Small intestine (tissue), 7 donors: ENCODE measurements around the gene TLX1. TPM values are rescaled to one million over a fixed set of nuclear protein-coding genes. Genes with fewer than 3 reads are reported as not detected.

Experiments
- DNase-seq, 2 donors: peaks; one replicate each; pipeline versions ENCODE4 v3.0.0 to v3.0.0-alpha.2; 2013
- FAIRE-seq: peaks from 2 replicates; lab custom pipeline; 2012; peaks lifted over from hg19 to GRCh38; lab: Jason Lieb, UNC
- H3K27ac ChIP-seq, 3 donors: one replicate each; pipeline ENCODE4 v1.5.1; 2013; ENCODE audit warnings: low read length in 2 of 3, mild to moderate bottlenecking in 2 of 3, control low read depth in 1 of 3, inconsistent platforms in 1 of 3, low read depth in 1 of 3, moderate library complexity in 1 of 3
- H3K27me3 ChIP-seq, 3 donors: one replicate each; pipeline ENCODE4 v1.6.1; 2013; ENCODE audit warnings: low read length in 3 of 3, inconsistent platforms in 1 of 3; ENCODE audit not compliant: control insufficient read depth in 3 of 3, insufficient read depth in 3 of 3
- H3K36me3 ChIP-seq, 3 donors: one replicate each; pipeline ENCODE4 v1.6.1; 2013; ENCODE audit warnings: low read length in 3 of 3, inconsistent platforms in 1 of 3, low read depth in 1 of 3, mild to moderate bottlenecking in 1 of 3, moderate library complexity in 1 of 3; ENCODE audit not compliant: control insufficient read depth in 3 of 3, insufficient read depth in 2 of 3
- H3K4me1 ChIP-seq, 3 donors: one replicate each; pipeline ENCODE4 v1.6.1; 2013; ENCODE audit warnings: low read length in 2 of 3, inconsistent platforms in 1 of 3, low read depth in 1 of 3, mild to moderate bottlenecking in 1 of 3, moderate library complexity in 1 of 3; ENCODE audit not compliant: control insufficient read depth in 3 of 3, insufficient read depth in 2 of 3
- H3K4me3 ChIP-seq, 3 donors: one replicate each; pipeline ENCODE4 v1.5.1; 2013; ENCODE audit warnings: low read length in 3 of 3, control low read depth in 1 of 3, inconsistent platforms in 1 of 3, low read depth in 1 of 3, mild to moderate bottlenecking in 1 of 3, moderate library complexity in 1 of 3
- H3K9me3 ChIP-seq, 2 donors: one replicate each; pipeline ENCODE4 v1.6.1; 2013; ENCODE audit warnings: low read depth in 1 of 2, low read length in 1 of 2; ENCODE audit not compliant: control insufficient read depth in 2 of 2, insufficient read depth in 1 of 2
- WGBS, 3 donors: extraction: QIAGEN DNeasy Blood & Tissue Kit; methylation state at CpG; one replicate each; pipeline ENCODE4 v1.1.7; 2013; 5-methylcytosine and 5-hydroxymethylcytosine counted together
- polyA plus RNA-seq, 4 donors: library from polyadenylated mRNA; stranded (reverse) in 3 of 4; unstranded in 1 of 4; fragments of 200-250 nt in 3 of 4; fragments of 120-200 nt in 1 of 4; gene quantifications; one replicate each; pipeline versions ENCODE4 v1.2.1 to v1.2.3, GENCODE V29; 2013
- donor health status: healthy with polysubstance abuse.
- donor health status: control.
- donor health status: control.
- donor health status: Bipolar disorder and iron deficiency.
- donor health status: healthy.

Gene TLX1
- polyA plus RNA-seq, 4 donors = 0.27 to 2.7 (median 1.2) TPM

DNA sequence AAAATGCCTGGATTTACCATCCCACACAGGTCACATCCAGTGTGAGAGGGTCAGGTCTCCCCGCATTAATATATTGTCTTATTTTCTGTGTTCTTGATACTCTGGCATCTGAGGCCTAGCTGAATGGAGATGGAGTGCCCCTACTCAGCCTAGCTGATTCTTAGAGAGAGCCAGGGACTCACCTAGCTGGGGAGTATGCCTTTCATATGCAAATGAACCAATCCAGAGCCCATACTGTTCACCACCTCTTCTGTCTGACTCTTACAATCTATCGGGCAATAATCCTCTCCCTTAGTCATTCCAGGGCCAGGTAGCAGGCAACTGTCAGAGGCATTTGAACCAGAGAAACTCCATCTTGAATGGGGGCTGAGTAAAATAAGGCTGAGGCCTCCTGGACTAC is 51.8 kb downstream of the TLX1 start:
- H3K27me3 ChIP-seq = peaks cover 0 to 25% (median 16%) of the 10 kb centered on the region in 3 donors
- no peak overlapping the region for H3K27ac ChIP-seq
- no peaks in the 10 kb centered on the region for H3K36me3 ChIP-seq
- no peaks in the 10 kb centered on the region for H3K4me1 ChIP-seq
- no peak overlapping the region for H3K4me3 ChIP-seq
- 76 to 85% (median 77%) methylated on average over 2 of the region's 2 CpGs for WGBS, 3 donors
- H3K9me3 ChIP-seq = peaks cover 0 to 4% of the 10 kb centered on the region in 2 donors
- FAIRE-seq (no peak), DNase-seq (no peak)

DNA sequence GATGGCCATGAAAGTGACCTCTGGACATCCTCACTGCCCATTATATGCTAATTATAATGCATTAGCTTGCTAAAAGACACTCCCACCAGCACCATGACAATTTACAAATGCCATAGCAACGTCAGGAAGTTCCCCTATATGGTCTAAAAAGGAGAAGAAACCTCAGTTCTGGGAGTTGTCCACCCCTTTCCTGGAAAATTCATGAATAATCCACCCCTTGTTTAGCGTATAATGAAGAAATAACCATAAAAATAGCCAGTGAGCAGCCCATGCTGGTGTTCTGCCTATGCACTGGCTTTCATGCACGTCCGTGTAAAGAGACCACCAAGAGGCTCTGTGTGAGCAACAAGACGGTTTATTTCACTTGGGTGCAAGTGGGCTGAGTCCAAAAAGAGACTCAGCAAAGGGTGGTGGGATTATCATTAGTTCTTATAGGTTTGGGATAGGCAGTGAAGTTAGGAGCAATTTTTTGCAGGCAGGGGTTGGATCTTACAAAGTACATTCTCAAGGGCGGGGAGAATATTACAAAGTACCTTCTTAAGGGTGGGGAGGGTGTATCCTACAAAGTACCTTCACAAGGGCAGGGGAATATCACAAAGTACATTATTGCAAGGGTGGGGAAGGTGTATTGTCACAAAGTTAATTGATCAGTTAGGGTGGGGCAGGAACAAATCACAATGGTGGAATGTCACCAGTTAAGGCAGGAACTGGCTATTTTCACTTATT is 52.5 kb downstream of the TLX1 start:
- peaks cover 0 to 4% of the 10 kb centered on the region in 2 donors for H3K9me3 ChIP-seq
- H3K4me3 ChIP-seq = no peak overlapping the region
- H3K36me3 ChIP-seq = no peaks in the 10 kb centered on the region
- FAIRE-seq = no peak
- no peaks in the 10 kb centered on the region for H3K4me1 ChIP-seq
- DNase-seq = no peak
- 71 to 77% (median 76%) methylated on average over 6 of the region's 6 CpGs for WGBS, 3 donors
- H3K27me3 ChIP-seq = peaks cover 0 to 25% (median 15%) of the 10 kb centered on the region in 3 donors
- no peak overlapping the region for H3K27ac ChIP-seq

Other genes starting within 250 kb of the TLX1 start
- 10 to 100 TPM in 1 of 4 donors, 1 to 10 TPM in 3; 3.8 to 29.2 (median 5.6) TPM for gene SLF2, start 218.3 kb upstream of the TLX1 start, polyA plus RNA-seq
- gene SEMA4G, start 161.8 kb upstream of the TLX1 start, polyA plus RNA-seq = 100 to 1,000 TPM in 2 of 4 donors, 10 to 100 TPM in 2; 44.9 to 153 (median 104) TPM
- gene MRPL43, start 143.8 kb upstream of the TLX1 start, polyA plus RNA-seq = 100 to 1,000 TPM in 3 of 4 donors, 10 to 100 TPM in 1; 90.1 to 122 (median 107) TPM
- gene TWNK, start 143.8 kb upstream of the TLX1 start, polyA plus RNA-seq = 10 to 100 TPM in 1 of 4 donors, 1 to 10 TPM in 3; 1.6 to 10.2 (median 4.7) TPM
- 10 to 100 TPM; 13.6 to 59.6 (median 29.0) TPM for gene LZTS2, start 131.5 kb upstream of the TLX1 start, polyA plus RNA-seq
- gene PDZD7, start 100.2 kb upstream of the TLX1 start, polyA plus RNA-seq = 10 to 100 TPM in 3 of 4 donors, 1 to 10 TPM in 1; 3.1 to 52.6 (median 28.8) TPM
- gene SFXN3, start 100.1 kb upstream of the TLX1 start, polyA plus RNA-seq = 100 to 1,000 TPM in 2 of 4 donors, 10 to 100 TPM in 2; 35.0 to 222 (median 87.5) TPM
- 10 to 100 TPM in 3 of 4 donors, 1 to 10 TPM in 1; 8.1 to 76.0 (median 33.1) TPM for gene KAZALD1, start 69.3 kb upstream of the TLX1 start, polyA plus RNA-seq
- under 1 TPM in 1 of 4 donors, not detected in 3; 0.04 TPM for gene LBX1, start 98.2 kb downstream of the TLX1 start, polyA plus RNA-seq
- 10 to 100 TPM in 1 of 4 donors, 1 to 10 TPM in 3; 3.0 to 12.5 (median 4.9) TPM for gene BTRC, start 222.9 kb downstream of the TLX1 start, polyA plus RNA-seq